GM12872 (cell line): Measurements from ENCODE around the gene RINT1.

Source experiments
- CTCF ChIP-seq: IDR thresholded peaks from 3 replicates; pipeline ENCODE4 v1.5.1; 2011; ENCODE audit warnings: low read depth, mild to moderate bottlenecking, low read length, moderate library complexity; ENCODE audit not compliant: insufficient read depth

Gene RINT1

GRCh38 chr7:105567024-105567423 is 35.0 kb downstream of the RINT1 start:
- no peak for TF ChIP-seq CTCF

GRCh38 chr7:105567821-105568220 is 35.8 kb downstream of the RINT1 start:
- no peak for TF ChIP-seq CTCF

GRCh38 chr7:105571891-105572290 is 39.9 kb downstream of the RINT1 start:
- TF ChIP-seq CTCF, result no peak

- TF ChIP-seq CTCF, result no peak
Measured at GRCh38 chr7:105577251-105577650, 45.2 kb downstream of the RINT1 start.

- no peak for TF ChIP-seq CTCF
Measured at GRCh38 chr7:105578496-105578895, 46.5 kb downstream of the RINT1 start.

- no peak for TF ChIP-seq CTCF
Measured at GRCh38 chr7:105580022-105580740, 48.2 kb downstream of the RINT1 start.

GRCh38 chr7:105581066-105581811 is 49.2 kb downstream of the RINT1 start, which contains the start of gene EFCAB10:
Gene EFCAB10, minus strand, starts transcription at chr7:105581493. Its CDS starts 30 bp downstream, at chr7:105581463.
- no peak for TF ChIP-seq CTCF
